ENCODE data around the gene P2RX6.

Gene P2RX6

DNA sequence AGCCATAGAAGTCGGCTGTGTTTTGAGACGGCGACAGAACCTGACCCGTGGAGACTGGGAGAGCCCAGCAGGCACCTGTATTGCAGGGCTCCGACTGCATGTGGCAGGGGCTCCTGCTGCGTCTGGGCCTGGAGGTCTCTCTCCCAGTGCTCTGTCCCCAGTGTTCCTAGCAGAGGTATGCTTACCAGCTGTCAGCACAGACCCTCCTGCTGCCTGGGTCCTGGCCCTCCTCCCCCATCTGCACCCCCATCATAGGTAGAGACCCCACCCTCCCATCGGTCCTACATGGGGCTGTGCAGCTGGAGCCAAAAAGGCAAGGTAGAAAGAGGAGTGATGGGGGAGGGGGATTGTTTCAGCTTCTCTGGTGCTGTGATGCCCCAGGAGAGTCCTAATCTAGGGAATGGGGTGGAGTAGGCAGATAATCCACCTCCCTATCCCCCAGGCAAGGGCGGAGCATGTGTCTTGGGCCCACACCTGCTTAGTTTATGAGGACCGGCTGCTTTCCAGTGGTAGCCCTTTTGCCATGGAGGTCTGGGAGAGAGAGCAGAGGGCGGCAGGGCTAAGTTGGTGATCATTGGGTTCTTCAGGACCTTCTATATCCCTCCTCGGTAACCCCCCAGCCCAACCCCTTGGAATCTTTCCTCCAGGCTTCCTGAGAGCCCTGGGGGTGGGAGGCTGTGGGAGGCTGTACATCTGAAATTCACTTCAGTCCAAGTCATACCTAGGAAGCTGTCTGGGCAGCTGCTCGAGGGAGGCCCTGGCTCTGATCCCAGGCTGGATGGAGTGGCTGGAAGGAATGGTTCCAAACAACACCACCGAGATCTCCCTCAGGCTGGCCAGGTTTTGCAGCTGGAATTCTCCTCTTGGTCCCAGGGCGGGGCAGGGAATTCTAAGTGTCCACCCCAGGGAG, 12.1 kb downstream of the P2RX6 start:
- DNase-seq (ENCODE audit: low read depth): peak; percentile 10
- TF ChIP-seq, protein P1, sequence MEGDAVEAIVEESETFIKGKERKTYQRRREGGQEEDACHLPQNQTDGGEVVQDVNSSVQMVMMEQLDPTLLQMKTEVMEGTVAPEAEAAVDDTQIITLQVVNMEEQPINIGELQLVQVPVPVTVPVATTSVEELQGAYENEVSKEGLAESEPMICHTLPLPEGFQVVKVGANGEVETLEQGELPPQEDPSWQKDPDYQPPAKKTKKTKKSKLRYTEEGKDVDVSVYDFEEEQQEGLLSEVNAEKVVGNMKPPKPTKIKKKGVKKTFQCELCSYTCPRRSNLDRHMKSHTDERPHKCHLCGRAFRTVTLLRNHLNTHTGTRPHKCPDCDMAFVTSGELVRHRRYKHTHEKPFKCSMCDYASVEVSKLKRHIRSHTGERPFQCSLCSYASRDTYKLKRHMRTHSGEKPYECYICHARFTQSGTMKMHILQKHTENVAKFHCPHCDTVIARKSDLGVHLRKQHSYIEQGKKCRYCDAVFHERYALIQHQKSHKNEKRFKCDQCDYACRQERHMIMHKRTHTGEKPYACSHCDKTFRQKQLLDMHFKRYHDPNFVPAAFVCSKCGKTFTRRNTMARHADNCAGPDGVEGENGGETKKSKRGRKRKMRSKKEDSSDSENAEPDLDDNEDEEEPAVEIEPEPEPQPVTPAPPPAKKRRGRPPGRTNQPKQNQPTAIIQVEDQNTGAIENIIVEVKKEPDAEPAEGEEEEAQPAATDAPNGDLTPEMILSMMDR (IDR thresholded peaks at IDR 0.05; ENCODE audit: control insufficient read depth, extremely low read depth, insufficient read depth): no peak
- H3K4me3 ChIP-seq (ENCODE audit: low read depth, low read length): no peak overlapping the region

DNA sequence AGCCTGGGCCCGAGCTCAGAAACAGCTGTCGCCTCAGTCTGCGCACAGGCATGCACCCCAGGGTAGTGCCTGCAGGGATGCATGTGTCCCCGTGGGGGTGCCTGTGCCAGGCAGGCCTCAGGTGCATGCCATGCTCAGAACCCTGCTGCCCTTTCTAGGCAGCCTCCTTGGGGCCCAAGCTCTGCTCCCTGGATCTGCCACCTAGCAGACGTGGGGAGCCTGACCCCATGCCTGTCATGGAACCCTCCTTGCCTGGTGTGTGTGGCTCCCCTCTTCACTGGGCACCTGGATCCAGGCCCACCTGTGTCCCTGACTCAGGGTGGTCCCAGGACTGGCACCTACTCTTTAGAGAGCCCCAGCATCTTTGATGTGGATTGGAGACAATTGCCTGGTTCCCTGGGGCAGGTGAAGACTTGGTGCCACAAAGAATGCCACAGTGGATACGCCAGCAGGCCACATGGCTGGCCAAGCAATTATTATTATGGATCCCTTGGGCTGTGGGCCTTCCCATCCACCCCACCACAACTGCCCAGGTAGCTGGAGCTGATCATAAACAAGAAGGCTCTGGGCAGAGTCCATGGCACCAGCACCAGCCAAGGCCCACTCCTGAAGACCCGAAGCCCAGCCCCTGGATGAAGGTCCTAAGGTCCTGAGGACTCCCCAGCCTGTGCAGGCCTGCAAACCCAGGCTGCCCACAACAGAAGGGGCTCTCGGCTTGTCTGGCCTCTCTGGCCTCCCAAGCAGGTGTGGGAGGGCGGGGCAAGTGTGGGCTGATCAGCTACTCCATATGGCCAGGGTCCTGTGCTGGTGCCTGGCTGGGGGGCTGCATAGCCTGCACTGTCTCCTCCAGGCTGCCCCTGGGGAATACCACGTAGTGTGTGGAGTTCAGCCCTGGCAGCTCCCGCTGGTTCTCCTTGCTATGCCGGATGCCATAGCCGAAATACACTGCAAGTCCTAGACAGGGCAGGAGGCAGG, 13.6 kb downstream of the P2RX6 start:
- TF ChIP-seq, protein P1 (IDR thresholded peaks at IDR 0.05; ENCODE audit: control insufficient read depth, extremely low read depth, insufficient read depth): no peak
- no peak for DNase-seq (ENCODE audit: low read depth)
- no peak overlapping the region for H3K4me3 ChIP-seq (ENCODE audit: low read depth, low read length)

DNA sequence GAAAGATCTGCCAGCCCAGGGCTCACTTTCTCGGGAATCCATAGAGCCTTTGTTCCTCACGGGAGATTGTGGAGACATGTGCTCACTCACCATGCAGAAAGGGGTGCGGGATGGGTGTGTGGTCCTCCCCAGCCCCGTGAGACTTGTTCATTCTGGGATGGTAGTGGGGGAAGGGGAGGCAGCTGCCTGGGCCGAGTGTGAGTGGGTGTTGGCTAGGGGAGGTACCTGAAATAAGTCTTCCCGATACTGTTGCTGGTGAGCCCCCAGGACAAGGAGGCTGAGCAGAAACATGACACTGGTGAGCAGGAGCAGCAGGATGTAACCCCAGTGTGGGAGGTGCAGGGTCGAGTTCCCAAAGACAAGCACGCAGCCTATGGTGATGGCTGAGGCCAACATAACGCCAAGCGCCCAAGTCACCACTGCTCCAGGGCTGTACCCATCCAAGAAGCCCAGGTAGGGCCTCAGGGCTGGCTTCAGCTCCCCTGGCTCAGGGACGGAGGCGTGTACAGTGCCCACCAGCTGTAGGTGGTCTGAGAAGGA, 14.6 kb downstream of the P2RX6 start:
- TF ChIP-seq, protein P1 (IDR thresholded peaks at IDR 0.05; ENCODE audit: control insufficient read depth, extremely low read depth, insufficient read depth): no peak
- DNase-seq (ENCODE audit: low read depth): no peak
- no peak overlapping the region for H3K4me3 ChIP-seq (ENCODE audit: low read depth, low read length)

DNA sequence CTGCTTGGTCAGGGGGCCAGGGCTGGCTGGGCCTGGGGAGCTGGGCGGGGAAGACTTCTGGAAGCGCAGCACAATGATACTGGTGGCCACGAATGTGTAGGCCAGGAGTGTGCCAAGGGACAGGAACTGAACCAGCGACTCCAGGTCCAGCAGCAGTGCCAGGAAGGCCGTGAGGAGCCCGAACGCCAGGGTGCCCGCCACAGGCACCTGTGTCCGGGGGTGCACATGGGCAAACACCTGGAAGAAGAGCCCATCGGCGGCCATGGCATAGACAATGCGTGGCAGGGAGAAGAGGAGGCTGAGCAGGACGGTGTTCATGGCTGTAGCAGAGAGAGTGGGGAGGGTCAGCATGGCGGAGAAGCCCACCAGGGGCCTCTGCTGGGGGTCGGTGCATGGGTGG, 15.1 kb downstream of the P2RX6 start:
- TF ChIP-seq, protein P1 (IDR thresholded peaks at IDR 0.05; ENCODE audit: control insufficient read depth, extremely low read depth, insufficient read depth): no peak
- H3K4me3 ChIP-seq (ENCODE audit: low read depth, low read length): no peak overlapping the region
- DNase-seq (ENCODE audit: low read depth): no peak

DNA sequence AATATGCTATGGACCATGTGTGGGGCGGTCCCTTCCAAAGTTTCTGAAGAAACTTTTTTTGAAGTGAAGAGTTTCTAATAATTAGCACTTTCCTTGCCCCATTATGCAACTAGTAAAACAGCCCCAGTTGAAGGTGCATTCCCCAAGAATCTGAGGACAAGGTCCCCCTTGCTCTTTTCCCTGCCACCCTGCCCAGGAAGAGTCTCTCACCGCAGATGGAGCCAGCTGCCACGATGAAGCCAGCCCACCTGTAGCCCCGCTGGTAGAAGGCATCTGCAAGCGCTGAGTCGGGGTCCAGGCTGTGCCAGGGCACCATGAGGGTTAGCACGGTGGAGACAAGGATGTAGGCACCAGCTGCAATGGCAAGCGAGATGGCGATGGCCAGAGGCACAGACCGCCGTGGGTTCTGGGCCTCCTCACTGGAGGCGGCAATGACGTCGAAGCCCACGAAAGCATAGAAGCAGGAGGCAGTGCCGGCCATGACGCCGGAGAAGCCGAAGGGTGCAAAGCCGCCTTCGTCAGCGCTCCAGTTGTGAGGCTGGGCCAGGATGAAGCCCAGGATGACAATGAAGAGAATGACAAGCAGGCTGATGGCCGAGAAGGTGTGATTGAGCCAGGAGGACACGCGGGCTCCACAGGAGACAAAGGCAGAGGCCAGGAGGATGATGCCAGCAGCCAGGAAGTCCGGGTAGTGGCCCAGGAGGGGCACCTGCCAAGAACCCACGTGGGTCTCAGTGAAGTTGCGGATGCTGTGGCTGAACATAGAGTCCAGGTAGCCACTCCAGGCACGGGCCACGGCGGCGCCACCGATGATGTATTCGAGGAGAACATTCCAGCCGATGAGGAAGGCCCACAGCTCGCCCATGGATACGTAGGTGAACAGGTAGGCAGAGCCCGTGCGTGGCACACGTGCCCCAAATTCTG, 15.9 kb downstream of the P2RX6 start:
- no peak overlapping the region for H3K4me3 ChIP-seq (ENCODE audit: low read depth, low read length)
- TF ChIP-seq, protein P1 (IDR thresholded peaks at IDR 0.05; ENCODE audit: control insufficient read depth, extremely low read depth, insufficient read depth): no peak
- no peak for DNase-seq (ENCODE audit: low read depth)

DNA sequence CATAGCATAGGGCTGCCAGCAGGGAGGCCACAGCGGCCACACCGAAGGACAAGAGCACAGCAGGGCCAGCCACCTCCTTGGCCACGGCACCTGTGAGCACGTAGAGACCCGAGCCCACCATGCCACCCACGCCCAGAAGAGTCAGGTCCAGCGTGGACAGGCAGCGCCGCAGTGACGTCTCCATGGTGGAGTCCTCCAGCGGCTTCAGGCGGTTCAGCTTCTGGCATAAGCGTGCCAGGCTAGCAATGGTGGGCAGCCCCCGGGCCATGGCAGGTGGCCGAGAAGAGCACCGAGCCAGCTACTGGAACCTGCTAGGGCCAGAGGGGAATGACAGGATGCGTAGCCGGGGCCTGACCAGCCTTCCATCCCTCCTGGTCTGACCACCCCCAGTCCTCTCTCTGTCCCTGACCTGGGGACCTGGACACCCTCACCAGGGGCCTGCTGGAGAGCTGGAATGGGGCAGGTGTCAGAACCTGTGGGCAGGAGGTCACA, 16.6 kb downstream of the P2RX6 start:
- no peak for DNase-seq (ENCODE audit: low read depth)
- no peak overlapping the region for H3K4me3 ChIP-seq (ENCODE audit: low read depth, low read length)
- TF ChIP-seq, protein P1 (IDR thresholded peaks at IDR 0.05; ENCODE audit: control insufficient read depth, extremely low read depth, insufficient read depth): no peak

Data from LNCaP clone FGC (cell line).